SK-N-MC (cell line): ENCODE measurements around the gene CLEC4E.

ENCODE experiments used
- EZH2 ChIP-seq: fragments of 200-600 bp; sonication (generic); IDR thresholded peaks from one replicate; pipeline ENCODE4 v1.6.1; 2017; ENCODE audit warnings: antibody characterized with exemption
- POLR2AphosphoS5 ChIP-seq: IDR thresholded peaks from 2 replicates; pipeline ENCODE4 v1.6.1; 2012; ENCODE audit warnings: mild to moderate bottlenecking, low read depth, low read length, borderline replicate concordance

- no peak for TF ChIP-seq POLR2AphosphoS5
- no peak for TF ChIP-seq EZH2
These were observed 13.9 kb upstream of the CLEC4E start for GRCh38 chr12:8554451-8555195.
